ENCODE data around the gene GALNT16. TPM values are rescaled to one million over a fixed set of nuclear protein-coding genes. Genes with fewer than 3 reads are reported as not detected.

Gene GALNT16
- total RNA-seq, 2 experiments from 2014 or later: not detected

- H3K4me3 ChIP-seq (ENCODE audit: low read length): no peak overlapping the region
- no peaks in the 10 kb centered on the region for H3K9me3 ChIP-seq (ENCODE audit: control insufficient read depth in 1 of 2, insufficient read depth in 1 of 2, low read length in 2 of 2)
- Mint-ChIP-seq H3K27ac (no peak overlapping the region), H3K36me3 (ENCODE audit: low read depth) (no peaks in the 10 kb centered on the region), H3K9me3 (no peaks in the 10 kb centered on the region), H3K27me3 (no peaks in the 10 kb centered on the region), H3K4me3 (no peak overlapping the region), H3K4me1 (ENCODE audit: low read depth) (no peaks in the 10 kb centered on the region)
- ATAC-seq (ENCODE audit: poor library complexity) (no peak), DNase-seq (peak in 1 of 14 experiments; percentile 6)
- TF ChIP-seq CTCF (IDR thresholded peaks at IDR 0.05): no peak
- intact Hi-C loops (cut with DNase I, micrococcal nuclease): no loop called here
- no peaks in the 10 kb centered on the region for H3K27me3 ChIP-seq (ENCODE audit: control insufficient read depth in 1 of 2, insufficient read depth in 2 of 2, low read length in 2 of 2)
- H3K36me3 ChIP-seq (ENCODE audit: insufficient read depth, low read length): no peaks in the 10 kb centered on the region
- H3K27ac ChIP-seq (ENCODE audit: low read depth in 1 of 2, low read length in 2 of 2): no peak overlapping the region
- CTCF ChIA-PET: no interaction called here
- H3K4me1 ChIP-seq (ENCODE audit: insufficient read depth, low read length): no peaks in the 10 kb centered on the region
- POLR2A ChIA-PET: no interaction called here
These were observed 67.5 kb downstream of the GALNT16 start for GRCh38 chr14:69327507-69327906.

DNA sequence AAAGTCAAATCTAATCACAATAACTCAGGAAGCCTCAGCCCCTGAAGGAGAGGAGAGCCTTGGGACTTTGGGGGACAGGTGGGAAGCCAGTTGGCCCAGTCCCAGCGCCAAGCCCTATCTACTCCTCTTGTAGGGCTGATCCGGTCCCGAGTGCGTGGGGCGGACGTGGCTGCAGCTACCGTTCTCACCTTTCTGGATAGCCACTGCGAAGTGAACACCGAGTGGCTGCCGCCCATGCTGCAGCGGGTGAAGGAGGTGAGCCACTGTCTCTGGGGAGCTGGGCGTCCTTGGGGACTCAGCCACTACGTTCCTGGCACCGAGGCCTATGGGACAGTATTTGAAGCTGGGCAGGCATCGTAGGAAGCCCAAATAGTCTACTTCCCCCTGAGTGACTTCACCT, 68.4 kb downstream of the GALNT16 start:
- no peaks in the 10 kb centered on the region for H3K27me3 Mint-ChIP-seq
- no peaks in the 10 kb centered on the region for H3K36me3 Mint-ChIP-seq (ENCODE audit: low read depth)
- Histone ChIP-seq H3K36me3 (ENCODE audit: insufficient read depth, low read length) (no peaks in the 10 kb centered on the region), H3K4me3 (ENCODE audit: low read length) (no peak overlapping the region), H3K9me3 (ENCODE audit: control insufficient read depth in 1 of 2, insufficient read depth in 1 of 2, low read length in 2 of 2) (no peaks in the 10 kb centered on the region), H3K4me1 (ENCODE audit: insufficient read depth, low read length) (no peaks in the 10 kb centered on the region), H3K27me3 (ENCODE audit: control insufficient read depth in 1 of 2, insufficient read depth in 2 of 2, low read length in 2 of 2) (no peaks in the 10 kb centered on the region), H3K27ac (ENCODE audit: low read depth in 1 of 2, low read length in 2 of 2) (no peak overlapping the region)
- H3K27ac Mint-ChIP-seq: no peak overlapping the region
- no peak for TF ChIP-seq CTCF (IDR thresholded peaks at IDR 0.05)
- no peaks in the 10 kb centered on the region for H3K9me3 Mint-ChIP-seq
- no peaks in the 10 kb centered on the region for H3K4me1 Mint-ChIP-seq (ENCODE audit: low read depth)
- no peak overlapping the region for H3K4me3 Mint-ChIP-seq
- ChIA-PET POLR2A (no interaction called here), CTCF (no interaction called here)
- DNase-seq: peak in 1 of 14 experiments; percentile 10
- ATAC-seq (ENCODE audit: poor library complexity): no peak
- intact Hi-C loops (cut with DNase I, micrococcal nuclease): no loop called here

DNA sequence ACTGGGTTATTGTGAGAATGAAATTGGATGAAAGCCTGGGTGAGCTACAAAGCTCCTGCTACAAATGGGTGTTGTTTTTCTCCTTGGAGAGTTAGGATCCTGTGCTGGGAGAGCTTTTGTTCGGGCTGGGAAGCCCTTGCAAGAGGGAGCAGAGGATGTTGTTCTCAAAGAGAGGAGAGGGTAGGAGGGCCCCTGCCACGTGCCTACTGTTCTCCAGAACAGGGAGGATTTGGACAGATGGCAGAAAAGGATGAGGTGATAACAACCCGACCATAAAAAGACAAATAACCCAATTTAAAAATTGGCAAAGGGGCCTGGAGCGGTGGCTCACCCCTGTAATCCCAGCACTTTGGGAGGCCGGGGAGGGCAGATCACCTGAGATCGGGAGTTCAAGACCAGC, 68.8 kb downstream of the GALNT16 start:
- H3K4me3 Mint-ChIP-seq: no peak overlapping the region

More for the DNA sequence above, 68.8 kb downstream of the GALNT16 start:
- Mint-ChIP-seq H3K27ac (no peak overlapping the region), H3K9me3 (no peaks in the 10 kb centered on the region), H3K4me1 (ENCODE audit: low read depth) (no peaks in the 10 kb centered on the region), H3K27me3 (no peaks in the 10 kb centered on the region), H3K36me3 (ENCODE audit: low read depth) (no peaks in the 10 kb centered on the region)
- Histone ChIP-seq H3K36me3 (ENCODE audit: insufficient read depth, low read length) (no peaks in the 10 kb centered on the region), H3K27ac (ENCODE audit: low read depth in 1 of 2, low read length in 2 of 2) (no peak overlapping the region), H3K27me3 (ENCODE audit: control insufficient read depth in 1 of 2, insufficient read depth in 2 of 2, low read length in 2 of 2) (no peaks in the 10 kb centered on the region), H3K9me3 (ENCODE audit: control insufficient read depth in 1 of 2, insufficient read depth in 1 of 2, low read length in 2 of 2) (no peaks in the 10 kb centered on the region), H3K4me1 (ENCODE audit: insufficient read depth, low read length) (no peaks in the 10 kb centered on the region), H3K4me3 (ENCODE audit: low read length) (no peak overlapping the region)
- ATAC-seq (ENCODE audit: poor library complexity): no peak
- TF ChIP-seq CTCF (IDR thresholded peaks at IDR 0.05): no peak
- no peak for DNase-seq
- POLR2A ChIA-PET: no interaction called here
- CTCF ChIA-PET: no interaction called here
- intact Hi-C loops (cut with DNase I, micrococcal nuclease): no loop called here

All from CD4-positive, alpha-beta T cell (primary cell).